Stimulated activated CD4-positive, alpha-beta T cell treated with anti-CD3 and anti-CD28 coated beads, Interleukin-4, amount 100 ng/mL, for 4 hours (primary cell): Measurements from ENCODE around the gene NCKIPSD.

ENCODE experiments used
- DNase-seq, 2 experiments: peaks; one replicate each; pipeline ENCODE4 v3.0.0-alpha.2; 2020

The NCKIPSD gene

DNA sequence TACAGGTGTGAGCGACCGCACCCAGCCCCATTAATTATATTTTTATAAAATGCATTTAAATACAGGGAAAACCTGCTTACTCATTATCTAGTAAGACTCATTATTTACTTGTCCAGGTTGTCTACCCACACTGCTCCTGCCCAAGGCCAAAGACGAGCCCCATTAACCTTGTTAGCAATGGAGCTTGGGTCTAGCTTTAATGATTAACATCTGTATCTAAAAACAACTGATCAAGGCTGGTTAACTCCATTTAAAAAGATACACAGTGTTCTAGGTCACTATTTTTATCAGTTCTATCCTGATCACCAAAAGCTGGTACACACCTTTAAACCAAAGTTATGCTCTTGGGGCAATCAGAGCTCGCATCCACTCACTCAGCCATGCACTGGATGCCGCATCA is 10.4 kb upstream of the NCKIPSD start:
- DNase-seq, result no peak

DNA sequence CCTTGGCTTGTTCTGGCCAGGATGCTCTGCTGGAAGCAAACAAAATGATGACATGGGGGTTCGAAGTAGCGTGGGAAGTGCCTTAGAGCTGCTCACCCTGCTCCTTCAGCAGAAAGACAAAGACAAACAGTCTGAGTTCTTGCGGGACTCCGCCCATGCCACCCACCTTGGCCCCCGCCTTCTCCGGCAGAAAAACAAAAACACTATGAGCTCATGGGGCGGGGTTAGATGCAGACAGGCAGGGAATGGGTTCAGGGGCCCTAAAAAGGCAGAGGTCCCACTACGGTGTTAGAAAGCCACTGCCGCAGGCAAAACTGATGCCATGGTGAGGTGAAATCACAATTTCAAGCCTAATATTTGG is 9.7 kb upstream of the NCKIPSD start:
- no peak for DNase-seq

DNA sequence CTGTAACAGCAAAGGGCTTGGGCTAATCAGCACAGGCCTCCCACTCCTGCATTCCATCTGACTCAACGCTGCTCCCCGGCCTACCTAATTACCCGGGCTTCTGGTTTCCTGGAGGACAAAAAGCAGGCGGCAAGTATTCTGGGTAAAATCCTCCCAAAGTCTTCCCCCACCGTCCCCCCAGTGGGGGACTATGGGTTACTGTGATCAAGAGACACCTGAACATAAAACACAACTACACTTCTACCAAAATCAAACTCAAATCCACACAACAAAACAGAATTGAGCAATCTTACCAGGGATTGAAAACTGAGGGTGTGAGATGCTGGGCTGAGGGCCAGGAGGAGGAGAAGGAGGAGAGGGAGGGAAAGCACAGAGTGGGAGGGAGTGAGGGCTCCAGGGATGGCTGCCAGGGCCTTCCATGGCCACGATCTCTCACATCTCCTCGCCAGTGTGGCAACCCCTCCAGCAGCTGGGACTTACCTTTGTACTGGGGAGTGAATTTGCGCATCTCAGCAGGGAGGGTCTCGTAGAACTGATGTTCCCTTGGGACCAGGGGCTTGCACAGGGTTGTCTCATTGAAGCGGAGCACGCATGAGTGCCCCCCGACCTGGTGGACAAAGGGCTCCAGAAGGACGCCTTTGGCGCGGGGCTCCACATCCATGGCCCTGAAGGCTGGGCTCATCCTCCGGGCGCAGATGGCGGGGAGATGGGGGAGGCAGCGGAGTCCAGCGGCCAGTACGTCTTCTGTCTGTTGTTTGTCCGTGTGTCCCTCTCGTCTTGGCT is 9.1 kb upstream of the NCKIPSD start:
- DNase-seq, result no peak

GRCh38 chr3:48693826-48694225 is 8.1 kb upstream of the NCKIPSD start:
- no peak for DNase-seq

DNA sequence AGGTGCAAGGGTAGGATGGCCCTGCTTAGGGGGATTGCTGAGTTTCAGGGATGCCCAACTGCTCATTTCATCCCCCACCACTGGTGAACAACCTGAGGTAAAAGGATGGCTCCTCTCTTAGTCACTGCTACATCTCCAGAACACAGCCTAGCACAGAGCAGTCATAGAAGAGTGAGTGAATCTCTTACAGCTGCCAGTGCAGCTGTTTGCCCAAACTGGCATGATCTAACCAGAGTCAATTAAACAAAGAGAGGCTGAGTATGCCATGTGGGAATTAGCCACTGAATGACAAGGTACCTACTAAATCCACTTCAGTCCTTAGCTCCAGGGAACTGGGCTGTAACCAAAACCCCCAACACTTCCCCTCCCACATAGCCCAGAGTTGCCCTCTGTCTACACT is 6.8 kb upstream of the NCKIPSD start:
- DNase-seq, result no peak

GRCh38 chr3:48690846-48691458 is 5.2 kb upstream of the NCKIPSD start:
- DNase-seq, result no peak

GRCh38 chr3:48689384-48689783 is 3.7 kb upstream of the NCKIPSD start:
- DNase-seq, result no peak

DNA sequence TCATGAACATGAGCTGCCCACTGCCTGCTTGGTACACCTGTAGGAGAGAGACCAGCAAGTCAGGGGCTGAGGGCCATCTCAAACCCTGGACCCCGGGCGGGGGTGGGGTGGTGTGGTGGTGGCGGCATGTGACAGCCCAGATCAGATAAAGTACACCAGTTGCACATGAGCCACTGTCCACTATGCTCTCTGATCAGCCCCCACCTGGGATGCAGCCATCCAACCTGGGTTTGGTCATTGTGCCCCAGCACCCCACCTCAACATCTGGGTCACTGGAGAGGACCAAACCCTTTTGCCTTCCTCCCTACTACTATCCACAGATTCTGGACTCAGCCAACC is 3.0 kb upstream of the NCKIPSD start:
- no peak for DNase-seq

DNA sequence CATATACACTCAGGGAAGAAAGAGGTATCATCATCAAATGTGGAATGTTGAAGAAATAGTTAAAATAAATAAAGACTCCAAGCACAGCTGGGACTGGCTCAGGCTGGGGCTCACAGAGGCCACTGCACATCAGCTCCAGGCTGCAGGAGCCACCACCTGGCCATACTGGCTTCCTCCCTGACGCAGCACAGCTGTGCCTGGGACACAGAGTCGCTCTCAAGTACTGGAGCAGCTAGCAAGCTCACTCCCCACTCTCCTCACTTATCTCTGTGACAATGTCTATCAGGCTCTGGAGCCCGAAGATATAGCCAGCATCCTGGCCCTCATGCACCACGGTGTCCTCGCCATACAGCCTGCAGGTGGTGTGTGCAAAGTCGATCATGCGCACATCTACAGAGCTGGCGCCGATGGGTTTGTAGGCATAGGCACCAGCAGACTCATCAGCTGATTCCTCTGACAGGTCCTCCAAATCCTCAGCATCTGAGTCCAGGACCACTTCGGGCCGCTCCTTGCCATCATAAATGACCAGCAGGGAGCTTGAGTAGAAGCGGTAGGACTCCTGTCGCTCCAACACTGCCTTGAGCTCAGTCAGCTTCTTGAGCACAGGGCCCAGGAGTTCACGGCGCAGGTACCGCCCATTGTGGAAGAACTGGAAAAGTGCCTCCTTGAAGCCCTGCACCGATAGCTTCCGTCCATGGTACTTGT is 2.5 kb upstream of the NCKIPSD start:
- no peak for DNase-seq

DNA sequence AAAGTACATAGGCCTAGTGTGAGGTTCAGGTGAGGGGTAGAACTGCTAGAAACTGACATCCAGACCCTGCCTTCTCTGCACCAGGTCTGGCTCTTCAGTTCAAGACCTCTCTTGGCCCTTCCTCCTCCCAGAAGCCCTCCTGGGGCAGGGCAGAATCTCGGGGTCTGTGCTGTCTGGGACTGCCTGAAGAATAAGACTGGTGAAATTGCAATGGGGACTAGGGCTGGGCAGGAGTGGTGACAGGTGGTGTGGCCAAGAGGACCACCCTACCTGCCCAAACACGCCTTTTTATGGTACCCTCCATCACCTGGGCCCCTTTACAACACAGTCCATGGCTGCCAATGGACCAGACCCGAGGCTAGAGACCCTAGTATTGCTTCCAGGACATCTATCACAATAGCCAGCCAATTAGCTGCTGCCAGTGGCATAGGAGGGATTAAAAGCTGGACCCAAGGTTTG is 1.5 kb upstream of the NCKIPSD start:
- no peak for DNase-seq

DNA sequence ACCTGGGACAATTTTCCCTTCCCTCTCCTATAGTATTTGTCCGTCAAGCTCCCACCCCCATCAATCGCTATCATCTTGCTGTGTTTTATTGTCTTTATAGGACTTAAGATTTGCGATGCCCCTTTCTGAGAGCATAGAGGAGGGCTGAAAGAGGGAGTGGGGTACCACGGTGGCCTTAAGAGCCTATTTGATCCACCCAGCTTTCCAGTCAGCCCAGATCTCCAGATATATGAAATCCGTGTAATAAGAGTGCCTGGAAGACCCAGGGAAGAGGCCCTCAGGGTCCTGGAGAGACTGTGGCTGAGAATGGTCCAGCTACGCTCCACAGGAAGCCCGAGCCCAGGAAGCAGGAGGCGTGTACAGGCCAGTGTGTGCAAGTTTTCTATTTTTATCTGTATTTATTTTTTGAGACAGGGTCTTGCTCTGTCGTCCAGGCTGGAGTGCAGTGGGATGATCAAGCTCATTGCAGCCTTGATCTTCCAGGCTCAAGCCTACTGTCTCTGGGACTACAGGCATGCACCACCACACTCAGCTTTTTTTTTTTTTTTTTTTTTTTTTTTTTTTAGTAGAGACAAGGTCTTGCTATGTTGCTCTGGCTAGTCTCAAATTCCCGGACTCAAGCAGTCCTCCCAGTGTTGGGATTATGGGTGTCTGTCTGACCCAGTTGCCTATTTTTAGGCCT is 964 bp upstream of the NCKIPSD start:
- no peak for DNase-seq

GRCh38 chr3:48685293-48685602 is 467 bp downstream of the NCKIPSD start:
- DNase-seq, result no peak

DNA sequence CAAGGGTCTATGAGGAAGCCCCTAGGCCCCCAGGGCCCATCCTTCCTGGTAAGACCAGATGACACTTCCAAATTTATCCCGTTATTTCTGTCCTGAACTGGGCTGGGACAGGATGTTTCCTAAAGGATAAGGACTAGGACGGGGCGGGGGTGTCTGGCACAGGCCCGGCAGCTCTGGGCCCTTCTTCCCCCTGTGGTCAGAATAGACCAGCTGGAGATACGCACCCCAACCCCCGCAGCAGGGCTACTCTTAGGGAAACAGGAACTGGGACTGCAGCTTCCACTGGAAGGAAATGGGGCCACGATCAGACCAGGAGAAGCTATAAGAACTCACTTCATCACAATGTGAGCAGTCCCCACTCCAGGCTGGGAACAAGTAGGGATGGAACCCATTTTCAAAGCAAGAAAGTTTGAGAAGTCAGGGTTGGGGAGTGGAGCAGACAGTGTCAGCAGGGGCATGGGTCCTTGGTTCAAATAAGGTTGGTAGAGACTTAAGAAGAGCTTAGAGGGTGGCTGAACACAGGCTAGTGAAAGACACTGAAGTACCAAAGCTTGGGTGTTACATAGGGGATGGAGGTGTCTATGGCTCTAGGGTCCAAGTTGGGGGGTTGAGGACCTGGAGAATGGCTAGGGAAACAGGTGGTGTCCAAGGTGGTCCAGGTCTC is 1.1 kb downstream of the NCKIPSD start:
- DNase-seq, result no peak

DNA sequence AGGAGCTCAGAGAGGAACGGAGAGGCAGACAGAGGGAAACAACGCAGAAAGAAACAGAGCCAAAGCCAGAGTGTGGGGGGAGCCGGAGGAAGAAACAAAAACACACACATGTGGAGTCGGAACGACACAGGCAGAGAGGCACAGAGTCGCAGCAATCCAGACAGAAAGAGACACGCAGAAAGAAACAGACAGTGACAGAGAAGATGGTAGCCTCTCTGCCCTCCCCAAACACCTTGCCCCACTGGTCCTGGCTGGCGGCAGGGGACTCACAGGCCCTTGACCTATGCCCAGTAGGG is 1.7 kb downstream of the NCKIPSD start:
- no peak for DNase-seq

- no peak for DNase-seq
These were observed 2.9 kb downstream of the NCKIPSD start for GRCh38 chr3:48682786-48683185.

DNA sequence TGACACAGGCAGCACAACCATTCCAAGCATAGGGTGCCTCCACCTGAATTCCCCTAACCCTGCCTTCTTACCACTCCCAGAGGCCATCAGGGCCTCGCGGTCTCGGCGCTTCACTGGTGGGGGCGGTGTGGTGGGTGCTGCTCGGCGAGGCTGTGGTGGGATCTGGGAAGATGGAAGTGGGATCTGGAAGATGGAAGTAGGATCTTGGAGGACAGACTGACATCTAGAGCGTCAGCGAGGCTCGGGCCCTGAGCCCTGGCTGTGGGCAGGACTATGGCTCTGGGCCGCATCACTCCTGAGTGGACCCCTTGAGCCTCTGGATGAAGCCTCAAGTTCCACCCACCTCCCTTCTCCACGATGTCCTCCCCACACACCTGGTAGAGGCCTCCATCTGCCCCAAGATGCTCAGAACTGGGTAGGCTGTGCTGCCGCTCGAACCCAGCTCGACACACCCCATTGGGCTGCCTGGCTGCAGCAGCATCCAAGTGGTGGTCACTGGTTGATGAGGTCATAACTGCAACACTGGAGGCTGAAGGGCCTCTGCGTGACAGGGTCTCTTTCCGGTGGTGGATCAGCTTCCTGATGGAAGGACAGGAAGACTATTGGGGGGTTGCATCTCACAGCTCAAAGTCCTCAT is 3.6 kb downstream of the NCKIPSD start:
- no peak for DNase-seq

DNA sequence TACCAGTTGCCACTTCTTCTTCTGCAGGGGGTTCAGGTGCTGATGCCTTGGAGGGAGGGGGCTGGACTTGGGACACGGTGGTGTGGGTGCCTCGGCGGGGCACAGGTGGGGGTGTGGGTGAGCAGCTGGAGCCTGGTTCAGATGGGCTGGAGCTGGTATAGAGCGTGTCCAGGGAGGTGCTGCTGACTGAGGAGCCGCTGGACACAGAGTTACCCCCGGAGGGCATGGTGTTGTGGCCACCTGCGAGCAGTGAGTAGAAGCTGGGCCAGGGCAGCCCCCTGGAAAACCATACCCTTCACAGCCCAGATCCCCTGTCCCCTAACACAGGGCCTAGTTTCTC is 4.2 kb downstream of the NCKIPSD start:
- no peak for DNase-seq

DNA sequence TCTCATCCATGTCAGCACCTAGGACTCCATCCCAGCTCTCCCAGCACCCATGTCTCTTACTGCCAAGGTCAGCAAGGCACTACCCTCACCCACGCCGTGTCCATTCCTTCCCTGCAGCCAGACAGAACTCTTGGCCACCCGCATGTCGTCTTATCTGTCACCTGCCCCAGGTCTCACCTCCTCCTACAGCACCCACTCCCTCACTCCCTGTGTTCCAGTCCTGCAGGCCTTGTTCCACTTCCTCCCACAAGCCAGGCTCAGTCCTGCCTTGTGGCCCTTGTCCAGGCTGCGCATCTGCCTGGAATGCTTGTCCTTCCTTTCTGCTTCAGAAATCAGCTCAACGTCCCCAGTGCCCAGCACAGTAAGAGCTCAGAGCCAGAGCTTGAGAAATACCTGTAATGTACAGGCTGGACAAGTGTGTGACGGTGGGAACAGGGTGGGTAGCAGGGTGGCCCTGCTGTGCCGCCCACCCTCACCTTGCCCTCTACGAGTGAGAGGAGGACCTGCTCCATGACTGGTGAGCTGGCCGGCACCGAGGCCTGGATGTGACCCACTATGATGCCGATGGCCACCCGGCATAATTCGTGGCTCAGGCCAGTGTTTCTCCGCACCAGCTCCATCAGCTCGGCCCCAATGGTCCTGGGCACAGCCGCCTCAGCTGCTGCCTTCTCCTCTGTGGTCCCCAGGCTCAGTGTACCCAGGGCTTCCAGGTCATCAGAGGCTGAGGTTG is 4.7 kb downstream of the NCKIPSD start:
- DNase-seq, result no peak

- DNase-seq, result no peak
These were observed 6.0 kb downstream of the NCKIPSD start for GRCh38 chr3:48679411-48680391.

GRCh38 chr3:48678566-48679380 is 6.9 kb downstream of the NCKIPSD start:
- no peak for DNase-seq
